Activated CD4-positive, alpha-beta T cell treated with anti-CD3 and anti-CD28 coated beads, Interleukin-2, amount 10 ng/mL, durations not matched to agents 7 days and 5 days (primary cell): ENCODE data around the gene BBLN. TPM values are rescaled to one million over a fixed set of nuclear protein-coding genes. Genes with fewer than 3 reads are reported as not detected.
"Not testable (repeated sequence)": the region's sequence is repeated elsewhere in the genome, so short reads cannot be mapped to it uniquely, and the experiment has no call there.

Experiments
- CTCF ChIA-PET: fragments of 350-600 bp; sonication (Branson Sonifier 250); formaldehyde crosslinking; loops from one replicate; lab custom pipeline; 2021; ENCODE audit warnings: antibody characterized with exemption; lab: Charles Lee
- POLR2A ChIA-PET: fragments of 350-600 bp; sonication (Branson Sonifier 250); formaldehyde crosslinking; loops from one replicate; lab custom pipeline; 2021; ENCODE audit warnings: antibody characterized with exemption; lab: Charles Lee
- DNase-seq: peaks from one replicate; pipeline ENCODE4 v3.0.0-alpha.2; 2020
- H3K27ac Mint-ChIP-seq: one replicate; pipeline ENCODE4 v1.8.0; 2021; ENCODE audit warnings: mild to moderate bottlenecking, moderate library complexity, mixed read lengths
- H3K27me3 Mint-ChIP-seq: one replicate; pipeline ENCODE4 v1.8.0; 2021; ENCODE audit warnings: mixed read lengths
- H3K36me3 Mint-ChIP-seq: one replicate; pipeline ENCODE4 v1.8.0; 2021; ENCODE audit warnings: low read depth, mixed read lengths
- H3K4me1 Mint-ChIP-seq: one replicate; pipeline ENCODE4 v1.8.0; 2021; ENCODE audit warnings: mixed read lengths
- H3K4me3 Mint-ChIP-seq: one replicate; pipeline ENCODE4 v1.8.0; 2021; ENCODE audit warnings: mild to moderate bottlenecking, moderate library complexity, mixed read lengths
- H3K9me3 Mint-ChIP-seq: one replicate; pipeline ENCODE4 v1.8.0; 2021; ENCODE audit warnings: mixed read lengths
- total RNA-seq, 2 experiments: library from RNA; stranded (reverse); gene quantifications; one replicate each; pipeline ENCODE4 v1.2.3, GENCODE V29; 2021

BBLN gene, protein sequence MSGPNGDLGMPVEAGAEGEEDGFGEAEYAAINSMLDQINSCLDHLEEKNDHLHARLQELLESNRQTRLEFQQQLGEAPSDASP
- 10 to 100 TPM; 92.5 to 94.2 TPM for total RNA-seq

DNA sequence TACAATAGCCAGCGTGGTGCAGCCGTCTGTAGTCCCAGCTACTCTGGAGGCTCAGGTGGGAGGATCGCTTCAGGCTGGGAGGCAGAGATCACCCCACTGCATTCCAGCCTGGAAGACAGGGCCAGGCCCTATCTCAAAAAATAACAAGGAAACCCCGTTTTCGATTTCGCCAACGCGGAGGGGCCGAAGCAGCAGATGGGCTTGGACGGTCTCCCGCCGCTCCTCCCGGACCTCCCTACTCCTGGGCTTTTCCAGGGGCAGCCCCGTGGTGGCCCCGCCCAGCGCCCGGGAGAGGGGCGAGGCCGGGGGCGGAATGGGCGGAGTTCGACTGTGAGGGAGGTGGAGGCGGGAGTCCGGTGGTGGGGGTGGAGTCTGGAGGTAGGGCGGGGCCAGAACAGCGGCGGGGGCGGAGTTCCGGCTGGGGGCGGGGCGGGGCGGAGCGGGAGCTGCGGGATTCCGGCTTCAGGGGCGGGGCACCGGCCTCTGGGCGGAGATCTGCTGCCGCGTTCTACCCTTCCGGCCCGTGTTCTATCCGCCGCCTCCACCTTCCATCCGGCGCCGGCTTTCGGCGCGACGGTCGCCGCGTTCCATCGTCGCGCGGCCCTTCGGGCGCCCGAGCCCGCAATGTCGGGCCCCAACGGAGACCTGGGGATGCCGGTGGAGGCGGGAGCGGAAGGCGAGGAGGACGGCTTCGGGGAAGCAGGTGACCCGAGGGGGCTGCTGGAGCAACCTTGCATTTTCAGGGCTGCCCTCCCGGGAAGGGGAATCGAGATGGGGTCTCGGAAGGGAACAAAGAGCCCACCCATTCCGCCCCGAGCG lies at the start of gene BBLN:
Gene BBLN, plus strand, starts transcription at position 482 of the 819 bp plus-strand sequence. Its CDS starts 143 bp downstream, at position 625.
- Mint-ChIP-seq H3K36me3 (peaks cover 14% of the 10 kb centered on the region), H3K4me3 (peak within 1 kb of the TSS; percentile 79), H3K27me3 (peaks cover 4% of the 10 kb centered on the region), H3K4me1 (peaks cover 27% of the 10 kb centered on the region), H3K27ac (peak within 1 kb of the TSS; percentile 95), H3K9me3 (no peaks in the 10 kb centered on the region)
- ChIA-PET POLR2A (no interaction called here), CTCF (interaction anchor here (0.7 to 1.3 kb wide), 7 partner anchors 14 to 83 kb away, joined by 3 to 4 read pairs (median 3); no protein-coding TSS in a partner anchor)
- DNase-seq, result peak; percentile 94

DNA sequence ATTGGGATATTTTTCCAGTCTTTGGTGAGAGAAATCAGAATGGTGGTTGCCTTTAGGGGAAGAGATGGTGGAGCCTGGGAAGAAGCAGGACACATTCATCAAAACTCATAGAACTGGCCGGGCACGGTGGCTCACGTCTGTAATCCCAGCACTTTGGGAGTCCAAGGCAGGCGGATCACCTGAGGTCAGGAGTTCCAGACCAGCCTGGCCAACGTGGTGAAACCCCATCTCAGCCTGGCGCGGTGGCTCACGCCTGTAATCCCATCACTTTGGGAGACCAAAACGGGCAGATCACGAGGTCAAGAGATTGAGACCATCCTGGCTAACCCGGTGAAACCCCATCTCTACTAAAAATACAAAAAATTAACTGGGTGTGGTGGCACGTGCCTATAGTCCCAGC lies 48.3 kb upstream of the BBLN start:
- H3K27me3 Mint-ChIP-seq, H3K4me3 Mint-ChIP-seq, DNase-seq, H3K4me1 Mint-ChIP-seq, H3K27ac Mint-ChIP-seq, POLR2A ChIA-PET, H3K9me3 Mint-ChIP-seq: not testable (repeated sequence)
- CTCF ChIA-PET, result interaction anchor here (0.7 to 2.2 kb wide), 2 partner anchors 11 to 85 kb away, joined by 3 to 10 read pairs; no protein-coding TSS in a partner anchor
- H3K36me3 Mint-ChIP-seq, result peaks cover 22% of the 10 kb centered on the region

DNA sequence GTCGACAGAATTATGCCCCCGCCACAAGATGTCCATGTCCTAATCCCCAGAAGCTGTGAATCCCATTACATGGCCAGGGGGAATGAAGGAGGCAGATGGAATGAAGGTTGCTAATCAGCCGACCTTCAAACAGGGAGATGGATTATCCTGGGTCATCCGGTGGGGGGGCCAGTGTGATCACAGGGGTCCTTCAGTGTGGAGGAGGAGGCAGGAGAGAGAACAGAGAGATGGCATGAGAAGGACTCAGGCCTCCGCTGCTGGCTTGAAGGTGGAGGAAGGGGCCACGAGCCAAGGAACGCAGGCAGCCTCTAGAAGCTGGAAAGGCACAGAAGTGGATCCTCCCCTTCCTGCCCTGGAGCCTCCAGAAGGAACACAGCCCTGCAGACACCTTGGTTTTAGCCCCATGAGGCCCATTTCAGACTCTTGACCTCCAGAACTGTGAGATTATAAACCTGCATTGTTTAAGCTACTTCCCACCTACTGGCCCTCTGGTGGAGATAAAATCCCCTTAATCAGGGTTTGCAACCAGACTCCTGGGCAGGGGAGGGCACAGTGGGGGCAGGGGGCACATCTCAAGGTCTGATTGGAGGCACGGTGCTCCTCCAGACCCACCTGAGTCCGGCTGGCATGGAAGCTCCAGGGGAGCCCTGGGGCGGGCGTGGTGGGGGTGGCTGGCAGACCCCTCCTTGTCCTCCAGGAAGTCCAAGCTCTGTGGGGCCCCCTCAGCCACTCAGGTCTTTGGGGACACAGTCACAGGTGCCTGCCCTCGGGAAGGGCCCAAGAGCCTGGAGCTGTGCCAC lies 46.3 kb upstream of the BBLN start:
- Mint-ChIP-seq H3K4me1 (peaks cover 11% of the 10 kb centered on the region), H3K9me3 (no peaks in the 10 kb centered on the region), H3K36me3 (peaks cover 11% of the 10 kb centered on the region), H3K27ac (no peak overlapping the region), H3K27me3 (no peaks in the 10 kb centered on the region), H3K4me3 (no peak overlapping the region)
- CTCF ChIA-PET, result interaction anchor here (0.7 to 2.0 kb wide), 8 partner anchors 11 to 79 kb away, joined by 3 to 6 read pairs (median 4); partner anchors contain the start of genes NAIF1 and SLC25A25
- DNase-seq, result no peak
- POLR2A ChIA-PET, result no interaction called here

DNA sequence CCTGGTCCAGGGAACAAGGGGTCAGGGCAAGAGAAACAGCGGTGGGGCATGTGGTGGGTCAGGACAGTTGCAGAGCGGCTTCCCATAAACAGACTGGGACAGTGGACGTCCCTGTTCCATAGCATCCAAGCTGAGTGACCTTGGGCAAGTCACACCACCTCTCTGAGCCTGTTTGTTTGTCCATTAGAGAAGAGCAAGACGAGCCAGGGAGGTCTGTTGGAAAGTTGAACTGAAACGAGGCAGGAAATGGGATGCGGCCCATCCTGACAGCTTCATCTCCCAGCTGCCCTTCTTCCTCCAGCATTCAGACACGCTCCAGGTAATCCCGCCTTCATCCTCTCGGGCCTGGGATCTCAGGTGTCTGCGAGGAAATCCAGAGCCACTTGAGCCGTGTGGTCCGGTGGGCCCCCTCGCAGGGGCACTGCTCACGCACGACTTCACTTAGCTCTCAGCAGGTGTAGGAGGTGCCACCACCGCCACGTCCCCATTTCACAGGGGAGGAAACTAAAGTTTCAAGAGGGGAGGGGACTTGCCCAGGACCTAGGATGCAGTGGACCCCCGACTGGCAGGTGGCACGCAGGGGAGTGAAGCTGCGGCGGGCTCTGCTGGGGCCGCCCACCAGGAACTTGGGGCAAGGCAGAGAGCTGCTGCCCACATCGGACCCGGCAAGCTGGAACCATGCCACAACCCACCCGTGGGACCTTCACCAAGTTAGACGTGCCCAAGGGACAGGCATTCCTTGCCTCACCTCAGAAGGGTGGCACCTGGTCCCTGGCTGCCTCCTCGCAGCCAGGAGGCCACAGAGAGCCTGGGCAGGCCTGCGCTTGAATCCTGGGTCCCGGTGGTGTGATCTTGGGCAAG lies 45.5 kb upstream of the BBLN start:
- no peak for DNase-seq
- peaks cover 11% of the 10 kb centered on the region for H3K4me1 Mint-ChIP-seq
- H3K9me3 Mint-ChIP-seq, result no peaks in the 10 kb centered on the region
- H3K27me3 Mint-ChIP-seq, result no peaks in the 10 kb centered on the region
- POLR2A ChIA-PET, result no interaction called here
- CTCF ChIA-PET, result interaction anchor here (0.9 to 4.2 kb wide), 9 partner anchors 9 to 80 kb away, joined by 3 to 54 read pairs (median 4); partner anchors contain the start of genes NAIF1 and SLC25A25
- no peak overlapping the region for H3K4me3 Mint-ChIP-seq
- peaks cover 8% of the 10 kb centered on the region for H3K36me3 Mint-ChIP-seq
- no peak overlapping the region for H3K27ac Mint-ChIP-seq

DNA sequence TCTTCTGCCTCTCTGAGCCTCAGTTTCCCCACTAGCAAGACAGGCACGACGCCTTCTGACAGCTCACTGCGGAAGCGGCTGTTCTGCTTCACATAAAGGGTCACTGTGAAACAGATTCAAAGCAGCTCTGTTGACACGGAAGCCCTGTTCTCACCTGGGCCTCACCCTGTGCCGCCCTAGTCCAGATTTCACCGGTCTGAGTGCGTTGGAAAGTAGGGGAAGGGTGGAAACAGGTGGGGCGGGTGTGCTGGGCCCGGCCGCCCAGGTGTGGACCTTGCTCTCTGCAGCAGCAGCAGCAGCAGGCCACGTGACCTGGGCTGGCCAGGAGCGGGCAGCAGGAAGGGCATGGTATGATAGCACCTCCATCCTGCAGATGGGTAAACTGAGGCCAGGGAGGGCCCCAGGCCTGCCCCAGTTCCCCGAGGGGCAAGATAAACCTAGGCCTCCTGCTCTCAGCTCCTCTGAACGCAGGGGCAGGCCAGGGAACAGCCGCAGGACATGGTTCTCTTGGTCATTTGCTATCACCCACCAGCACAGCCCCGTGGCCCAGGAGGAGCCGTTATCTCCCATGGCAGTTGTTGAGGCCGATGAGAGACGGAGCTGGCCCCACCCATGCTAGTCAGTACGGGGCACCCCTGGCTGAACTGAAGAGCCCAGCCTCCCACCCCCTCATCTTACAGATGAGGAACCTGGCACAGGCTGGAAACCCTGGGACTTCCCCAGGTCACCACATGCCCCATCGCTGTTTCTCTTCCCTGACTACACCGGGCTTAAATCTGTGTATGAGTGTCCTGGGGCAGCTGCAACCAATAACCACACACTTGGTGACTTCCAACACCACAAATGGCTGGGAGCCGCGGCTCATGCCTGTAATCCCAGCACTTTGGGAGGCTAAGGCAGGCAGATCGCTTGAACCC lies 44.6 kb upstream of the BBLN start:
- DNase-seq, result no peak
- ChIA-PET CTCF (interaction anchor here (0.9 to 4.2 kb wide), 7 partner anchors 10 to 318 kb away, joined by 3 to 54 read pairs (median 5); partner anchors contain the start of gene PTGES2), POLR2A (interaction anchor here (0.6 kb wide), 1 partner anchor 345 kb away, joined by 3 read pairs; no protein-coding TSS in a partner anchor)
- Mint-ChIP-seq H3K4me3 (no peak overlapping the region), H3K9me3 (no peaks in the 10 kb centered on the region), H3K36me3 (peaks cover 5% of the 10 kb centered on the region), H3K4me1 (peaks cover 11% of the 10 kb centered on the region), H3K27me3 (no peaks in the 10 kb centered on the region), H3K27ac (no peak overlapping the region)

DNA sequence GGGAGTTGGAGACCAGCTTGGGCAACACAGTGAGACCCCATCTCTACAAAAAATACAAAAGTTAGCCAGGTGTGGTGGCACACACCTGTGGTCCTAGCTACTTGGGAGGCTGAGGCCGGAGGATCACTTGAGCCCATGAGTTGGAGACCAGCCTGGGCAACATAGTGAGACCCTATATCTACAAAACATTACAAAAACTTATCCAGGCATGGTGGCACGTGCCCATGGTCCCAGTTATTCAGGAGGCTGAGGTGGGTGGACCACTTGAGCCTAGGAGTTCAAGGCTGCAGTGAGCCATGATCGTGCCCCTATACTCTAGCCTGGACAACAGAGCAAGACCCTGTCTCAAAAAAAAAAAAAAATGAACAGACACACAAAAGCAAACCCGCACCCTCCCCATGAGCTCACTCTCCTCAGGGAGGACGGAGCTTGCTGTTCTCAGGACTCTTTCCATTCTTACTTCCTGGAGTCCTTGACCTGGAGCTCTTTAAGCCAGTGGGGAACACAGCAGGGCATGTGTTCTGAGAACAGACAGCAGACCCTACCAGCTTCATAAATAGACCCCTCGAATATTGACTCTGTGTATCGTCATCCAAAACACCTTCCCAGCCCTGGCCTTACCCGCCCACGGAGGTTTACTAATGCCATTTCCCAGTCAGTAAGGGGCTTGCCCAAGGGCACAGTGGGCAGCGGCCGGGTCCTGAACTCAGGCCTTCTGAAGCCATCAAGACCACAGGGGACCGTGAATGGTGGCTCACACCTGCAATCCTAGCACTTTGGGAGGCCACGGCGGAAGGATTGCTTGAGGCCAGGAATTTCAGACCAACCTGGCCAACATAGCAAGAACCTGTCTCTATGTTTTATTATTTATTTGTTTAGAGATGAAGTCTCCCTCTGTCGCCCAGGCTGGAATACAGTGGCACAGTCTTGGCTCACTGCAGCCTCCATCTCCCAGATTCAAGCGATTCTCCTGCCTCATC lies 43.7 kb upstream of the BBLN start:
- Mint-ChIP-seq H3K27ac (no peak overlapping the region), H3K9me3 (no peaks in the 10 kb centered on the region), H3K4me3 (no peak overlapping the region), H3K36me3 (peaks cover 5% of the 10 kb centered on the region), H3K27me3 (no peaks in the 10 kb centered on the region), H3K4me1 (peaks cover 11% of the 10 kb centered on the region)
- CTCF ChIA-PET, result interaction anchor here (0.6 to 4.2 kb wide), 11 partner anchors 11 to 904 kb away, joined by 3 to 54 read pairs (median 4); partner anchors contain the start of genes EEIG1 and PTGES2
- no peak for DNase-seq
- POLR2A ChIA-PET, result interaction anchor here (0.6 kb wide), 1 partner anchor 346 kb away, joined by 3 read pairs; no protein-coding TSS in a partner anchor

DNA sequence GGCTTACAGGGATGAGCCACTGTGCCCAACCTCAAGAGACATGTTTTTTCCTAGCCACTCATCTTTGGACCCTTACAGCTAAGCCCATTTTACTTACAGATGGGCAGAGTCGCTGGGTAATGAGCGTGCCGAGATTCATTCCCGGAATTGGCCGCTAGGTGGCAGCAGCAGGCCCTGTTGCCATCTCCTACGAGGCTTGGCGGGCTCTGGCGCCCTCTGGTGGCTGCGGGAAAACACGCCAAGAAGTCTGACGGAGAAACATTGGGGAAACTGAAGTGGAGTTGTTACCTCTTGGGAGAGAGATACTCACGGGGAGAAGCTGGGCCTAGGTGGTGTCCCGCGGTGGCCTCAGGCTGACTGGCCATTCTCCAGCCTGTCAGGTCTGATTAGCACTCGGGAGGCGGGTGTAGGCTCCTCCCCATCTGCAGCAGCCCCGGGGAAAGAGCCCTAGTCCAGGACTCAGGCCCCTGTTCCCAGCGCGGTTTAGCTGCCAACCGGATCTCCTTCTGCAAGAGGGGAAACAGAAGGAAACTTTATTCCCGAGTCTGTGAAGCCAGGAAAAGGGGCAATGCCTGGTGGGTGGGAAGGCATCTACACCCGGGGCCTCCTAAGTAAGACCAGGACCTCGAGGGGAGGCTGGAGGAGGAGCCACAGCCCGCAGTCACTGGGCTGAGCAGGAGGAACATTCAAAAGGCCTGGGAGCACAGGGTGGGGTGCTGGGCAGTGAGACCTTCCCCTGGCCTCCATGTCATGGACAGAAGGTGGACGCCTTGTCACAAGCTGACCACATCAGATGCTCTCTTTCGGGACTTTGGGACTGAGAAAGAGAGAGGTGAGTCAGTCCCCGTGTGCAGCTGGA lies 42.2 kb upstream of the BBLN start:
- no peaks in the 10 kb centered on the region for H3K27me3 Mint-ChIP-seq
- DNase-seq, result peak; percentile 97
- H3K36me3 Mint-ChIP-seq, result peaks cover 3% of the 10 kb centered on the region
- H3K4me1 Mint-ChIP-seq, result peaks cover 11% of the 10 kb centered on the region
- CTCF ChIA-PET, result interaction anchor here (0.5 to 4.2 kb wide), 25 partner anchors 10 to 273 kb away, joined by 3 to 54 read pairs (median 4); partner anchors contain the start of genes EEIG1, PIP5KL1 and PTGES2
- H3K27ac Mint-ChIP-seq, result peak overlapping the region; percentile 52
- no peak overlapping the region for H3K4me3 Mint-ChIP-seq
- POLR2A ChIA-PET, result no interaction called here
- H3K9me3 Mint-ChIP-seq, result no peaks in the 10 kb centered on the region

DNA sequence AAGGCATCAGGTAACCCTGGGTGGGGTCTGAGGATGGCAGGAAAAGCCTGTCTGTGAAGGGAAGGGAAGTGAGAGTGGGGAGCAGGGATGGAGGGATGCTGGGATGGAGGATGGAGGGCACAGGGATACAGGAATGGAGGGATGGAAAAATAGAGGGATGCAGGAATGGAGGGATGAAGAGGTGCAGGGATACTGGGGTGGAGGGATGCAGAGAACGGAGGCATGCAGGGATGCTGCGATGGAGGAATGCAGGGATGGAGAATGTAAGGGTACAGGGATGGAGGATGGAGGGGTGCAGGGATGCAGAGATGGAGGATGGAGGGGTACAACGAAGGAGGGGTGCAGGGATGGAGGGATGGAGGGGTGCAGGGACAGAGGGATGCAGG lies 41.6 kb upstream of the BBLN start:
- Mint-ChIP-seq H3K27me3 (no peaks in the 10 kb centered on the region), H3K9me3 (no peaks in the 10 kb centered on the region), H3K36me3 (peaks cover 2% of the 10 kb centered on the region), H3K4me1 (peaks cover 11% of the 10 kb centered on the region), H3K27ac (no peak overlapping the region), H3K4me3 (no peak overlapping the region)
- DNase-seq, result no peak
- CTCF ChIA-PET, result interaction anchor here (0.8 to 4.2 kb wide), 14 partner anchors 9 to 176 kb away, joined by 3 to 54 read pairs (median 6); partner anchors contain the start of genes EEIG1 and PTGES2
- POLR2A ChIA-PET, result no interaction called here

DNA sequence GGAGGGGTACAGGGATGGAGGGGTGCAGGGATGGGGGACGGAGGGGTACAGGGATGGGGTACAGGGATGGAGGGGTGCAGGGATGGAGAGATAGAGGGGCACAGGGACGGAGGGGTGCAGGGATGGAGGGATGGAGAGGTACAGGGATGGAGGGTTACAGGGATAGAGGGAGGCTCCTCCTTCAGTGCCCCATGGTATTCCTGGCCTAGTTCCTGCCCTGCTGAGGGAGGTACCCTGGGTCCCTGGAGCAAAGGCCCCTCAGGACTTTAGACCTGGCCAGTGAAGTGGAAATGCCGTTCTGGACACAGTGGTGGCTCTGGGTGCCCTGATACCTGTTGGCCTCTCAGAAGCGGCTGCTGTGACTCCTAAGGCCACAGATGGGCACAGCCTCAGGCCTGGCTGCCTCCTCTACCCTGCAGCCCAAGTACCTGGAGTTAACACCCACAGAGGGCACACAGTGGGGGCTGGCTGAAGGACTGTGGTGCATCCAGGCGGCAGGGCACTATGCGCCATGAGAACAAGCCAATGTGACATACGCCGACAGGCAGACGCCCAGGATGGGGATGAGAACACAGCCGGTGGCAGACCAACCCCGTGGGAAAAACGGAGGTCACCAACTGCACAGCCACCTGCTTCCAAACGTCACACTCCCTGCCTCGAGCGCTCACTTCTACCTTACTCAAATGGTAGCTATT lies 40.9 kb upstream of the BBLN start:
- H3K4me1 Mint-ChIP-seq, result peaks cover 11% of the 10 kb centered on the region
- ChIA-PET CTCF (interaction anchor here (0.9 kb wide), 1 partner anchor 34 kb away, joined by 3 read pairs; no protein-coding TSS in a partner anchor), POLR2A (no interaction called here)
- DNase-seq, result no peak
- no peak overlapping the region for H3K4me3 Mint-ChIP-seq
- no peaks in the 10 kb centered on the region for H3K36me3 Mint-ChIP-seq
- no peaks in the 10 kb centered on the region for H3K9me3 Mint-ChIP-seq
- no peak overlapping the region for H3K27ac Mint-ChIP-seq
- no peaks in the 10 kb centered on the region for H3K27me3 Mint-ChIP-seq
